Transverse colon (tissue), 4 donors: ENCODE measurements around the gene CFI.

Experiments
- POLR2A ChIP-seq: fragments of 450-650 bp; IDR thresholded peaks from one replicate; pipeline ENCODE4 v1.6.1; 2016; ENCODE audit warnings: antibody characterized with exemption, mild to moderate bottlenecking, moderate library complexity
- POLR2AphosphoS5 ChIP-seq, 3 donors: sonication (generic); formaldehyde crosslinking; IDR thresholded peaks; one replicate each; pipeline ENCODE4 v1.6.1; 2016; ENCODE audit warnings: antibody characterized with exemption in 3 of 3
- TF ChIP-seq, protein P1 (sequence below), 5 experiments: fragments of 200-600 bp in 3 of 5; fragments of 450-650 bp in 2 of 5; sonication (generic) in 3 of 5; IDR thresholded peaks; 1 replicate in 2 of 5; 2 replicates in 3 of 5; pipeline ENCODE4 v1.5.1; 2016 to 2017; ENCODE audit warnings: antibody characterized with exemption in 5 of 5, inconsistent platforms in 3 of 5, mild to moderate bottlenecking in 2 of 5, moderate library complexity in 1 of 5

- TF ChIP-seq, protein P1, sequence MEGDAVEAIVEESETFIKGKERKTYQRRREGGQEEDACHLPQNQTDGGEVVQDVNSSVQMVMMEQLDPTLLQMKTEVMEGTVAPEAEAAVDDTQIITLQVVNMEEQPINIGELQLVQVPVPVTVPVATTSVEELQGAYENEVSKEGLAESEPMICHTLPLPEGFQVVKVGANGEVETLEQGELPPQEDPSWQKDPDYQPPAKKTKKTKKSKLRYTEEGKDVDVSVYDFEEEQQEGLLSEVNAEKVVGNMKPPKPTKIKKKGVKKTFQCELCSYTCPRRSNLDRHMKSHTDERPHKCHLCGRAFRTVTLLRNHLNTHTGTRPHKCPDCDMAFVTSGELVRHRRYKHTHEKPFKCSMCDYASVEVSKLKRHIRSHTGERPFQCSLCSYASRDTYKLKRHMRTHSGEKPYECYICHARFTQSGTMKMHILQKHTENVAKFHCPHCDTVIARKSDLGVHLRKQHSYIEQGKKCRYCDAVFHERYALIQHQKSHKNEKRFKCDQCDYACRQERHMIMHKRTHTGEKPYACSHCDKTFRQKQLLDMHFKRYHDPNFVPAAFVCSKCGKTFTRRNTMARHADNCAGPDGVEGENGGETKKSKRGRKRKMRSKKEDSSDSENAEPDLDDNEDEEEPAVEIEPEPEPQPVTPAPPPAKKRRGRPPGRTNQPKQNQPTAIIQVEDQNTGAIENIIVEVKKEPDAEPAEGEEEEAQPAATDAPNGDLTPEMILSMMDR (IDR thresholded peaks at IDR 0.05): no peak
- TF ChIP-seq POLR2A: no peak
- TF ChIP-seq POLR2AphosphoS5 (IDR thresholded peaks at IDR 0.05): no peak
Observed at GRCh38 chr4:109764789-109765402, 36.9 kb downstream of the CFI start.
